Measurements from ENCODE around the gene PDCD1.
A peak's percentile ranks its signal among the peaks of the same experiment; 100 is the strongest.

PDCD1 gene

GRCh38 chr2:241895427-241895711 lies 36.7 kb upstream of the PDCD1 start:
- no peak for DNase-seq

- no peak for DNase-seq
Observed at GRCh38 chr2:241894681-241895426, 36.2 kb upstream of the PDCD1 start.

- no peak for DNase-seq
Observed at GRCh38 chr2:241894056-241894641, 35.5 kb upstream of the PDCD1 start.

DNA sequence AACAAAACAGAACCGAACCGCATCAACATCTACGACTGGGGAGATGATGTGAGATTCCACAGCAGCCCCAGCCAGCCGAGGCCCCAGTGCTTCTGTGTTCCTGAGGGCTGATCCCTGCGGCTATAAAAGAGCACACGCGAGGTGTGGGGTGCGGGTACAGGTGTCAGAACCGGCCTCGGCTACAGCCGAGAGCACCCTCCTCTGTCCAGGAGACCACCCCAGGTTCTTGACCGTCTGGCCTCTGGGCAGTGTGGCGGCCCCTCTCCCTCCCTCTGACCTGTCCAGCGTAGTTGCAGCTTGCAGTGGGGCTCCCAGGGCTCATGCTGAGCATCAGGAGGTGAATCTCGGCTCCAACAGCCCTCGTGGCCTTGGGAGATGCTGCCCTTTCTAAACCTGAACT lies 34.6 kb upstream of the PDCD1 start:
- no peak for DNase-seq

DNA sequence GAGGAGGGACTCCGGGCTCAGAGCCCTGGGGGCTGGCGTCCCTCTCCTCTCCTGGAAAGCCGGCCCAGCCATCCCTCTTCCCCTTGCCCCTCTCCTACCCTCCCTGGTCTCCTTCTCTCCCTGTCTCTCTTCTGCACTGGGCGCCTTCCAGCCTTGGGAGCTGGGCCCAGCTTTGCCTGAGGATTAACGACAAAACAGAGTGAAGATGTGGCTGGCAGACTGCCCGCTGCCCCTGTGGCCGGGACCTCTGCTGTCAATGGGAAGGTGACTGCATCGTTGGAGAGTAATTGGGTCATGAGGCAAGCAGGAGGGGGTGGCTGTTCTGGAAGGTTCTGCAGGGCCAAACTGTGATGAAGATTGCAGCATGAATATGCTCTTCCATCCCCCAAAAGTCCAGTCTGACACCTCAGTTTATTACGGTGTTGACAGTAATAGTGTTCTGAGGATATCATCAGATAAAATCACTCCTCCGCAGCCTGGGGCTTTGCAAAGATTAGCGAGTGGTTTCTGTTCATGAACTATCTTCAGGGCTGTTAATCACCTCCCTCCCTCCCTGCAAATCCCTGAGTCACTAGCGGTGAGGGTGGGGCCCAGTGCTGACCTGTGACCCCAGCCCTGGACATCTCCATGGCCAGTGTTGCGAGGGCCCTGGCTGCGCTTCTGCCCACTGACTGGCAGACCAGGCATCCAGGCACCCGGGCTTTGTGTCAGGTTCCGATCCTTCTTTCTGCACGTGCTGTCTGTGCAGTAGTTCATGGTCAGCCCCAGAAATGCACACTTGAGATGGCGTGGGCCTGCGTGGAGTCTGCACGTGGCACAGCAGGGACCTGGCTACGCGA lies 33.8 kb upstream of the PDCD1 start:
- DNase-seq, result no peak

GRCh38 chr2:241891988-241892298 lies 33.2 kb upstream of the PDCD1 start:
- no peak for DNase-seq

DNA sequence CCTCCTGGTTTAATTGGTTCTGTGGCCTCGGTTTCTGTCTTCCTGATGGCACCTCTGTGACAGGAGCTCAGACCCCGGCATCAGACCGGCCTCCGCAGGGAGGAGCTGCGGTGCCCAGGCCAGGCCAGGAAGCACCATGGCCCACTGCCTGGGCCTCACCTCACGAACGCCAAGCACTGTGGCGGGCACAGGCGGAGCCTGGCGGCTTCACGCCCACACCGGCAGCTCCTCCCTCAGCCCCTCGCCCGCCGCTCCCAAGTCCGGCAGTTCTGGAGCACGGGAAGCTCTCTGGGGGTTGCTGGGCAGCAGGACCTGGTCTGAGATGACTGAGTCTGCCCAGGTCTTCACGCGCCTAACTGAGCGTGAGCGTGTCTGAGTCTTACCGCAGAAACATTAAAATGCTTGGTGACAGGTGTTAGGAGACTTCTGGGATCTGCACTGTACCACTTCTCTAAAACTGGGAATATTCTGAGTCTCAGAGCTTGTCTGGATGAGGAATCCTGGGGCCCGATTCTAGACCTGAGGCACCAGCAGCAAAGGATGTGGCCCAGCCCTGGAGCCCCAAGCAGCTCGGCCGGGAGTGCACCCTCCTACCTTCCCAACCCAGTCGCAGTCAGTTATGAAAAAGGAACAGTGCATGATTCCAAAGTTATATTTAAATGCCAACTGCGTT lies 32.8 kb upstream of the PDCD1 start:
- no peak for DNase-seq

- DNase-seq, result no peak
Observed at GRCh38 chr2:241890524-241891235, 32.0 kb upstream of the PDCD1 start.

DNA sequence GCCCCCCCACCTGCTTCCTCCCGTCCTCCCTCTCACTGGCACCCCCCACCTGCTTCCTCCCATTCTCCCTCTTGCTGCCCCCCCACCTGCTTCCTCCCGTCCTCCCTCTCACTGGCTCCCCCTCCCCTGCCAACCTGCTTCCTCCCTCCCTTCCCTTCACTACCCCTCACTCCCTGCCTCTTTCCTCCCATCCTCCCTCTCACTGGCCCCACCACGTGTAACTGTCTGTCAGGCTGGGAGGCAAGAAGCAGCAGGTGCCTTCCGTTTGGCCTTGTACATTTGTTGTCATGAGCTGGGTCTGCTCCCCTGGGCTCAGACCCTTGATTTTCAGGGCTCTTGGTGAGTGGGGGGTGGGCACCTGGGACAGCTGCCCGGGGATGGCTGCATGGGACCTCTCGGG lies 29.9 kb upstream of the PDCD1 start:
- no peak for DNase-seq

DNA sequence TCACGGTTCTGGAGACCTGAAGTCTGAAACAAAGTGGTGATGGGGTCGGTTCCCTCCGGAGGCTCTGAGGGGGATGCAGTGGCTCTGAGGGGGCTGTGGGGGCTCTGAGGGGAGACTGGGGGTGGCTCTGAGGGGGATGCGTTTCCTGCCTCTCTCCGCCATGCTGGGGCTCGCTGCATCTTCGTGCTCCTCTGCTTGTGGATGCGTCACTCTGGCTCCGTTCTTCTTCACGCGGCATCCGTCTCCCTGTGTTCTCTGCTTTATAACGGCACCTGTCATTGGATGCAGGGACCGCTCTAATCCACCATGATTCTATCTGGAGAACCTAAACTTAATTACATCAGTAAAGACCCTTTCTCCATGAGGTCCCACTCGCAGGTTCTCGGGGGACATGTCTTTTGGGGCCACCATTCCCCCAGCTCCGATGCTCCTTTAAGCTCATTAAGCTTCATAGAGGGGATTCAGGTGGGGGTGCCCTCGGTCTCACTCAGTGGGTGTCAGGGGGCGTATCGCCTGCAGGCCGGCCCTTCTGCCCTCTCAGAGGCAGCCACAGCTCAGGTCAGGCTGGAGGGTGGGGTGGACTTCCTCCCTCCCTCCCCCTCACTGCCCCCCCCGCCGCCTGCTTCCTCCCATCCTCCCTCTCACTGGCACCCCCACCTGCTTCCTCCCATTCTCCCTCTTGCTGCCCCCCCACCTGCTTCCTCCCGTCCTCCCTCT lies 29.3 kb upstream of the PDCD1 start:
- no peak for DNase-seq

DNA sequence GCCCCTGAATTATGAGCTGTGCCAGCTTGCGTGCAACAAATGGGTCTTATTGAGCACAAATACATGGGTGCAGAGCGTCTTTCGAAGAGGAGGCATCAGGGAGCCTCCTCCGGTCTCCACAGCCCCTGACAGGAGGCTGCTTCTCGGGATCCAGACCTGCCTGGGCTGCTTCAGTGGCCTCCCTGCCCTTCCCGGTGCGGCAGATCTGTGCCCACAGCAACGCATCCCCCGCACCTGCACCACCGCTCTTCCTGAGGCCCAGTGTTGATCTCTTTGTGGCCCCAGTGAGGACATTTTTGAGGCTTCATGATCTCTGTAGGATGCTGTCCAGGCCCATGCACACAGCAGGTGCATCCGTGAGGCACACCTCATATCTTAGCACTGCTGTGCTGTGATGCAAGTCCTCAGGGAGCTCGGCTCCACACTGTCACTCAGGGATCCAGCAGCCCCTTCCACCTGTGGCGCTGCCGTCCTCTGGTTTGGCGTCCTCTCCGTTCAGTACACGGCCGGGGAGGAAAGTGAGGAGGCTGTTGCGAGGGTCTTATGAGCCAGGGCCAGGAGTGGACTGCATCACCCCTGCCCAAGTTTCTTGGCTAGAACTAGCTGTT lies 28.2 kb upstream of the PDCD1 start:
- DNase-seq, result no peak

GRCh38 chr2:241885946-241886643 lies 27.4 kb upstream of the PDCD1 start:
- no peak for DNase-seq

- no peak for DNase-seq
Observed at GRCh38 chr2:241885291-241885945, 26.7 kb upstream of the PDCD1 start.

DNA sequence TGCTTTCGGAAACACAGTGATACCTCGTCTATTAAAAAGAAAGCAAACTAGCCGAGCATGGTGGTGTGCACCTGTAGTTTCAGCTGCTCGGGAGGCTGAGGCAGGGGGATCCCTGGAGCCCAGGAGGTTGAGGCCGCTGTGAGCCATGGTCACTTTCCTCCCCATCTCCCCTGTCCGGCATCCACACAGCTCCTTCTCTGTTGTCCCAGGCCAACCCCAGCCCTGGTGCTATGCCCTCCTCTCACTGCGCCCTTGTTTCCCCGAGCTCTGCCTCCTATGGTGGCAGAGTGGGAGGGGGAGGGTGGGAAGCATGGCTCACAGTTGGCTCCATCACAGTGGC lies 26.2 kb upstream of the PDCD1 start:
- no peak for DNase-seq

DNA sequence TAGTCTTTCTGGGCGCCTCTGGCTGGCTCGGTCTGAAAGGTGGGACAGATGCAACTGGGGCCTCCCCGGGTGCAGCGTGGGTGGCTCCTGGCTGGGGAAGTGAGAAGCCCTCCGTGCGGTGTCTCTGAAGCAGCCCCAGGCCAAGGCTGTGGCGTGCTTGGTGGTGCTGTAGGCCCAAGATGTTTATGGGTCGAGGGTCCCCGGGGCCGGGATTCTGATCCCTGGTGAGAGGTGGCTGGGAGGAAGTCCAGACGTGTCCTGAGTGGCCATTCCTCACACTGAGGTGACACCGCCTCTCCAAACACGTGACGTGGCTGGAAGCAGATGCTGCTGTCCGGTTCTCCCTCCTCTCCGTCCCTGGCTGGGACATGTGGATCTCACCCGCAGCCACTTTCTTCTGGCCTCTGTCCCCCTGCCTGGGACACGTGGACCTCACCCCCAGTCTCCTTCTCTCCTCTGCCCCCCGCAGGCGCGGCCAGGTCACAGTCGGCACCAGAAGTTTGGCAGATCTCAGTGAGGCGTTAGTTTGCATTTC lies 23.5 kb upstream of the PDCD1 start:
- peak; percentile 73 for DNase-seq

DNA sequence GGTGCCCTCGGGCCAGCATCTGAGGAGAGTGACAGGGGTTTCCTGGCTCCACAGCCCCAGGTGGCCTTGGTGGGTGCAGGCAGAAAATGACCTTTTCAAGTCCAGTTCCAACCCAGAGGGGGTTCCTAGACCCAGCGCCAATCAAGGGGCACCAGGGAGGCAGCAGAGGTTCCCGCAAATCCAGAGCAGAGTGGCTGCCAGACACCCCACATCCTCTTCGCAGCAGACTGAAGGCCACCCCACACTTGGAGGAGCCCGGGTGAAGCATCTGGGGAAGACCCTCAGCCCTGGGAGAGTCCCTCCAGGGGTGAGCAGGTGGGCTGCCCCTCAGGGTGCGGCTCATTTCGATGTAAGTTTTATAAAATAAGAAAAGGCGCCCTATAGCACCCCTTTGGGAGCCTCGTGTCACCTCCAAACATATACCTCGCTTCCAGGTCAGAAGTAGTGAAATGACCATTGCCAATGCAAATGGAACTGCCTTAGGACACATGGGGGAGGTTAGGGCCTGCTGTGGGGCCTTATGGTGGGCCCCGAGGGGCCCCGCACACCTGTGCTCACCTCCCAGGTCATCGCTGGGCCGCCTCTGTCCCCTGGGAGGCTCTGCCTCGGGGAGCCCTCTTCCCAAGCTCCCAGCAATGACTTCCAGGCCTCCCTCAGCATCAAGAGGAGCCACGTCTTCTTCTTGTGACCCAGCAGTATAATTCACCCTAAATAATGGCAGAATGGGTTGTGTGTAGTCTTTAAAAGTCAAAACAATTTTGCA lies 21.8 kb upstream of the PDCD1 start:
- no peak for DNase-seq

GRCh38 chr2:241879326-241879725 lies 20.6 kb upstream of the PDCD1 start:
- no peak for DNase-seq

- DNase-seq, result peak; percentile 79
Observed at GRCh38 chr2:241877989-241878970, 19.6 kb upstream of the PDCD1 start.
